Mesenchymal stem cell (in vitro differentiated cells and primary cell): ENCODE results near the gene PXDN.

ENCODE experiments used
- DNase-seq: peaks from one replicate; pipeline ENCODE4 v3.0.0-alpha.2; 2013
- H2AFZ ChIP-seq: one replicate; pipeline ENCODE4 v1.6.1; 2013; ENCODE audit warnings: low read depth, mild to moderate bottlenecking, control low read depth, inconsistent platforms, low read length, moderate library complexity
- H2AK5ac ChIP-seq: 2 replicates; pipeline ENCODE4 v1.6.1; 2013; ENCODE audit warnings: low read length, moderate library complexity, mild to moderate bottlenecking, inconsistent platforms; ENCODE audit not compliant: severe bottlenecking
- H2BK120ac ChIP-seq: one replicate; pipeline ENCODE4 v1.6.1; 2013; ENCODE audit warnings: low read depth, mild to moderate bottlenecking, inconsistent platforms, low read length, moderate library complexity
- H2BK12ac ChIP-seq, 2 experiments: one replicate each; pipeline ENCODE4 v1.6.1; 2013; ENCODE audit warnings: inconsistent platforms in 2 of 2, low read length in 2 of 2, mild to moderate bottlenecking in 2 of 2, moderate library complexity in 2 of 2, control low read depth in 1 of 2
- H2BK15ac ChIP-seq: one replicate; pipeline ENCODE4 v1.6.1; 2013; ENCODE audit warnings: mild to moderate bottlenecking, low read depth, inconsistent platforms; ENCODE audit not compliant: poor library complexity, severe bottlenecking
- H2BK5ac ChIP-seq: 2 replicates; pipeline ENCODE4 v1.6.1; 2013; ENCODE audit warnings: low read depth, mild to moderate bottlenecking, low read length, control low read depth, inconsistent platforms; ENCODE audit not compliant: poor library complexity, severe bottlenecking
- H3K14ac ChIP-seq, 2 experiments: one replicate each; pipeline ENCODE4 v1.6.1; 2013; ENCODE audit warnings: inconsistent platforms in 2 of 2, low read length in 2 of 2, control low read depth in 1 of 2, mild to moderate bottlenecking in 1 of 2, moderate library complexity in 1 of 2
- H3K18ac ChIP-seq, 2 experiments: one replicate each; pipeline ENCODE4 v1.6.1; 2013; ENCODE audit warnings: inconsistent platforms in 2 of 2, low read length in 2 of 2, control low read depth in 1 of 2, low read depth in 1 of 2, mild to moderate bottlenecking in 1 of 2
- H3K23ac ChIP-seq, 2 experiments: one replicate each; pipeline ENCODE4 v1.6.1; 2013; ENCODE audit warnings: inconsistent platforms in 2 of 2, low read length in 2 of 2, mild to moderate bottlenecking in 2 of 2, moderate library complexity in 2 of 2, control low read depth in 1 of 2
- H3K27ac ChIP-seq: 2 replicates; pipeline ENCODE4 v1.5.1; 2013; ENCODE audit warnings: mild to moderate bottlenecking, moderate library complexity, low read length, control low read depth, inconsistent platforms; ENCODE audit not compliant: poor library complexity, severe bottlenecking
- H3K27me3 ChIP-seq, 2 experiments: 2 replicates each; pipeline versions ENCODE4 v1.6.1 to v1.7.0; 2013; ENCODE audit warnings: low read length in 2 of 2, mild to moderate bottlenecking in 2 of 2, moderate library complexity in 2 of 2, control low read depth in 1 of 2, inconsistent platforms in 1 of 2; ENCODE audit not compliant: control insufficient read depth in 1 of 2, insufficient read depth in 1 of 2
- H3K36me3 ChIP-seq, 2 experiments: 2 replicates each; pipeline versions ENCODE4 v1.6.1 to v1.7.0; 2013; ENCODE audit warnings: low read length in 2 of 2, control low read depth in 1 of 2, inconsistent platforms in 1 of 2, low read depth in 1 of 2, mild to moderate bottlenecking in 1 of 2; ENCODE audit not compliant: insufficient read depth in 2 of 2, control insufficient read depth in 1 of 2
- H3K4ac ChIP-seq, 2 experiments: one replicate each; pipeline ENCODE4 v1.6.1; 2013; ENCODE audit warnings: inconsistent platforms in 2 of 2, low read length in 2 of 2, mild to moderate bottlenecking in 2 of 2, moderate library complexity in 2 of 2, control low read depth in 1 of 2, low read depth in 1 of 2
- H3K4me1 ChIP-seq: 2 replicates; pipeline ENCODE4 v1.6.1; 2013; ENCODE audit warnings: low read depth, low read length, control low read depth; ENCODE audit not compliant: control insufficient read depth, insufficient read depth
- H3K4me2 ChIP-seq: 2 replicates; pipeline ENCODE4 v1.6.1; 2013; ENCODE audit warnings: low read length, mild to moderate bottlenecking, inconsistent platforms; ENCODE audit not compliant: poor library complexity, severe bottlenecking
- H3K4me3 ChIP-seq, 2 experiments: 2 replicates each; pipeline versions ENCODE4 v1.5.1 to v1.7.0; 2013; ENCODE audit warnings: low read length in 2 of 2, mild to moderate bottlenecking in 2 of 2, control low read depth in 1 of 2, low read depth in 1 of 2; ENCODE audit not compliant: insufficient read depth in 1 of 2
- H3K79me1 ChIP-seq: replicated peaks from 2 replicates; pipeline ENCODE4 v1.6.1; 2013; ENCODE audit warnings: mild to moderate bottlenecking, control low read depth, low read length, inconsistent platforms; ENCODE audit not compliant: poor library complexity, severe bottlenecking
- H3K9ac ChIP-seq: 2 replicates; pipeline ENCODE4 v1.7.0; 2013; ENCODE audit warnings: mild to moderate bottlenecking, low read length, moderate library complexity
- H3K9me3 ChIP-seq: 2 replicates; pipeline ENCODE4 v1.7.0; 2013; ENCODE audit warnings: mild to moderate bottlenecking, low read length; ENCODE audit not compliant: control insufficient read depth
- H4K8ac ChIP-seq: one replicate; pipeline ENCODE4 v1.6.1; 2013; ENCODE audit warnings: inconsistent platforms, mild to moderate bottlenecking, low read length, moderate library complexity
- H4K91ac ChIP-seq: one replicate; pipeline ENCODE4 v1.6.1; 2013; ENCODE audit warnings: mild to moderate bottlenecking, low read length, inconsistent platforms
- WGBS: methylation state at CpG from one replicate; pipeline ENCODE4 v1.1.7; 2013; ENCODE audit warnings: mixed read lengths; 5-methylcytosine and 5-hydroxymethylcytosine counted together

PXDN gene

DNA sequence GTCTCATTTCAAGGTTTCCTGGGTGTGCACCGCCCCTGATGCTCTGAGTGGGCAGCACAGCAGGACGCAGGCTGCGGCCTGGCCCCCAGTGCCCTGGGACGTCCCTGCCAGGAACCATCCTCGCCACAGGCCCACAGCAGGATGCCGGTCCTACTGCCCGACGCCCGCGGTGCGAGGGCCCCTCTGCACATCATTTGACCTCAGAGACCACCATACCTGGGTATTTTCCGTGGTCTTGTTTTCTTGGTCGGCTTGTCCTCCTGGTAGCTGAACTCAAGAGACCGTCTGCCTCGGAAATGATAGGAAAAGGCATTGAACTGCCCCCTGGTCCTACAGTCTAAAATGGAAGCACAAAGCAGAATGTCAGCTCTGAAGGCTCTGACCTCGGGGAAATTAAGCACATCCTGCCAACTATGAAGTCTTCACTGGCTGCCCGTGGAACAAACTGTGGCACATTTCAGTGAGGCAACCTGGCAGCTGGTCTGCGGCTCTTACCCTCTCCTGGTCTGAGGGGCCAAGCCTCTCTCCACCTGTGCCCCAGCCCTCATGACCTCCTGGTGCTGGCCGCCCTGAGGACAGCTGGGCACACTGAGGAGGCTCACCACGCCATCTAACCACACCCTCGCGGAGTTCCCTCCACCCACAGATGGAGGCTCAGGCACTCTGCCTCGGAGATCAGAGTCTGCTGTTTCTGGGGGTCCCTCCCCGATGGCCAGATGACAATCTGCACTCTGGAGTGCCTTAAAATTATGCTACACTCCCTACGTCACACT is 105.0 kb downstream of the PXDN start:
- no peak overlapping the region for H3K27ac ChIP-seq
- peaks cover 38% of the 10 kb centered on the region for H3K4me1 ChIP-seq
- H3K4ac ChIP-seq: no peak overlapping the region
- no peak overlapping the region for H3K14ac ChIP-seq
- no peak overlapping the region for H3K4me3 ChIP-seq
- H2AFZ ChIP-seq: no peak overlapping the region
- H2AK5ac ChIP-seq: no peak overlapping the region
- 96% methylated on average over 25 of the region's 25 CpGs for WGBS
- no peak overlapping the region for H3K4me2 ChIP-seq
- no peak overlapping the region for H2BK15ac ChIP-seq
- DNase-seq: no peak
- no peak overlapping the region for H2BK120ac ChIP-seq
- H3K9ac ChIP-seq: no peak overlapping the region
- H3K9me3 ChIP-seq: no peaks in the 10 kb centered on the region
- H2BK5ac ChIP-seq: no peak overlapping the region
- peaks cover 35% of the 10 kb centered on the region for H3K79me1 ChIP-seq
- no peak overlapping the region for H4K91ac ChIP-seq
- H2BK12ac ChIP-seq: no peak overlapping the region
- H3K18ac ChIP-seq: no peak overlapping the region
- no peak overlapping the region for H4K8ac ChIP-seq
- peaks cover 77 to 80% of the 10 kb centered on the region in 2 experiments for H3K36me3 ChIP-seq
- no peaks in the 10 kb centered on the region for H3K27me3 ChIP-seq
- H3K23ac ChIP-seq: no peak overlapping the region

DNA sequence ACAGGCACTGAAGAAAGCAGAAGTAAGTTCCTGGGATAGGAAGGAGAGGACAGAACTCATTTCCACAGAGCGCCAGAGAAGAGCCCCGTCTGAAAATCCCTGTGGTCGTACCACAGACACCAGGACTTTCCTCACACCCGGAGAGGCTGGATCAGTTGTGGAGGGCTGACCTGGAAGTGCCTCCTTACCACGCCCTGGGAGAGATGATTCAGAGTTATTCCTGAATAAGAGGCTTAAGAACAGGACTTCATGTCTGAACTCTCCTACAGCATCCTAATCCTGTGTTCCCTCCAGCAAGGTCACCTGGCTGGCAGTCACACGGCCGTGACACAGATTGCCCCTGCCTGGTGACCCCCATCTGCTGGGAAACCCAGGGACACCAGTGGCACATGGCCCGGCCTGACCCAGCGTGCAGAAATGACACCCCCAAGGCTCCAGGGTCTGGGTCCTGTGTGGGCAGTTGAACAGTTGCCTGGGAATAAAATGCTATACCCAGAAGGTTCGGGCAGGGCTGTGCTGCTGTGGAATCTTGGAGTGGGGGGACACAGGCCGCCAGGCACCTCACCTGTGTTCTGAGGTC is 105.9 kb downstream of the PXDN start:
- Histone ChIP-seq H3K9ac (no peak overlapping the region), H4K91ac (no peak overlapping the region), H2BK12ac (no peak overlapping the region), H2BK120ac (no peak overlapping the region), H2AK5ac (no peak overlapping the region), H3K9me3 (no peaks in the 10 kb centered on the region), H3K18ac (no peak overlapping the region), H2BK15ac (no peak overlapping the region), H3K4ac (no peak overlapping the region), H3K79me1 (peaks cover 33% of the 10 kb centered on the region), H3K14ac (no peak overlapping the region), H3K4me2 (no peak overlapping the region), H3K23ac (no peak overlapping the region), H3K4me1 (peaks cover 42% of the 10 kb centered on the region), H3K27me3 (no peaks in the 10 kb centered on the region), H3K27ac (no peak overlapping the region), H4K8ac (no peak overlapping the region), H3K36me3 (peaks cover 82 to 84% of the 10 kb centered on the region in 2 experiments), H3K4me3 (no peak overlapping the region), H2BK5ac (no peak overlapping the region), H2AFZ (no peak overlapping the region)
- DNase-seq: no peak
- WGBS: 83% methylated on average over 10 of the region's 11 CpGs

DNA sequence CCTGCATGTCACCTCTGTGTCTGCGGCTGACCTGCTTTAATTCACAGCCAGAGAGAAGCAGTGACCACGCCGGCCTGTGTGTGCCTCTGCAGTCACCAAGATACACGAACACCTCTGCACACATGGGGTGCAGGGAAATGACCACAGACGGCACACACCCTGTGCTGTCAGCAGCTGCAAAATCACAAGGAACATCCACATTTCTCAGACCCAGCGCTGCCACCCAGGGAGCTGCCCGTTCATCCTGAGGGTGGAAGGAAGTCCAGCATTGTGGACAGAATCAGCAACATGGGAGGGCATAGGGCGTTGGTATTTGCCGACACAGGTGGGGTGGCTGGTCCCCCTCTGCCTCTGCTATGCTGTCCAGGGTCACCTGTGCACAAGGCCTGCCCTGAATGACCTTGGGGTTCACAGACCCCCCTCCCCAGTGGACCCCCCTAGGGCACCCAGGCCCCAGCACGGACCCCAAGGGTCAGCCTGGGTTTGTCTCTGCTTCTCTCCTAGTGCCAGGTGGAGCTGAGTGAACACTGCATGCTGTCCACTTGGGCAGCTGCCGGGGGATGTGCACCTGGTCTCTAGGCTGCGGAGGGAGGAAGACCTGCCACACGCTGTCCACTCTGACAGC is 107.4 kb downstream of the PXDN start:
- no peak overlapping the region for H3K4ac ChIP-seq
- no peak overlapping the region for H2BK12ac ChIP-seq
- H2BK5ac ChIP-seq: no peak overlapping the region
- H3K4me2 ChIP-seq: no peak overlapping the region
- H3K9ac ChIP-seq: no peak overlapping the region
- H3K79me1 ChIP-seq: peaks cover 34% of the 10 kb centered on the region
- no peak for DNase-seq
- 73% methylated on average over 12 of the region's 13 CpGs for WGBS
- H4K91ac ChIP-seq: no peak overlapping the region
- H3K18ac ChIP-seq: no peak overlapping the region
- H2BK120ac ChIP-seq: no peak overlapping the region
- peaks cover 82 to 86% of the 10 kb centered on the region in 2 experiments for H3K36me3 ChIP-seq
- H3K27me3 ChIP-seq: no peaks in the 10 kb centered on the region
- no peaks in the 10 kb centered on the region for H3K9me3 ChIP-seq
- no peak overlapping the region for H2AFZ ChIP-seq
- H3K14ac ChIP-seq: no peak overlapping the region
- H3K27ac ChIP-seq: no peak overlapping the region
- no peak overlapping the region for H3K4me3 ChIP-seq
- no peak overlapping the region for H2AK5ac ChIP-seq
- no peak overlapping the region for H3K23ac ChIP-seq
- no peak overlapping the region for H4K8ac ChIP-seq
- no peak overlapping the region for H2BK15ac ChIP-seq
- peaks cover 39% of the 10 kb centered on the region for H3K4me1 ChIP-seq

DNA sequence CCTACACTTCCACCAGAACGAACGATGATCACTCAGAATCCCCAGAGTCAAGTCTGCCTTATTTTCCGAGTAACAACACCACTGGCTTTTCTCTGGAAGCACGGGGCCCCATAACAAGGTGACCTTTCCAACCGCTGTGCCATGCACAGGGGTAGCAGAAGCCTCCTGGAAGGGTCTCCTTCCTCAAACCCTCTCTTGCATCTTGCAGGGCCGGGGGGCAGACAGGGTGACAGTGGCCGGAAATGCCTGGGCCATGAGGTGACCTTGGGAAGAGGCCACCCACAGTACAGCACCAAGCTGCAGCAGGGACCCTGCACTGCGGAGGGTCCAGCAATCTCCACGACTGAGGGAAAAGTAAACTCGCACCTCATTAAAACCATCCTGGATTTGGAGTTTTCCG is 108.5 kb downstream of the PXDN start:
- Histone ChIP-seq H2BK5ac (no peak overlapping the region), H3K27me3 (no peaks in the 10 kb centered on the region), H2BK15ac (no peak overlapping the region), H3K14ac (no peak overlapping the region), H3K4ac (no peak overlapping the region), H3K18ac (no peak overlapping the region), H4K8ac (no peak overlapping the region), H2BK12ac (no peak overlapping the region), H3K23ac (no peak overlapping the region), H3K9ac (no peak overlapping the region), H2AFZ (no peak overlapping the region), H4K91ac (no peak overlapping the region), H3K4me2 (no peak overlapping the region), H3K36me3 (peaks cover 83 to 84% of the 10 kb centered on the region in 2 experiments), H3K4me3 (no peak overlapping the region), H3K4me1 (peaks cover 40% of the 10 kb centered on the region), H3K79me1 (peaks cover 33% of the 10 kb centered on the region), H2AK5ac (no peak overlapping the region), H3K9me3 (no peaks in the 10 kb centered on the region), H2BK120ac (no peak overlapping the region), H3K27ac (no peak overlapping the region)
- WGBS: 96% methylated on average over 11 of the region's 11 CpGs
- no peak for DNase-seq
